GM23338 (cell line): ENCODE data around the gene FCGBP.
"Not testable (repeated sequence)": the region's sequence is repeated elsewhere in the genome, so short reads cannot be mapped to it uniquely, and the experiment has no call there.

Experiments
- CREB1 ChIP-seq: fragments of 250-450 bp; sonication (Bioruptor Pico); IDR thresholded peaks from 2 replicates; pipeline ENCODE4 v1.5.0; 2020; ENCODE audit warnings: low read depth, mild to moderate bottlenecking, moderate library complexity
- CTCF ChIP-seq, 2 experiments: fragments of 200-600 bp in 1 of 2; sonication (generic) in 1 of 2; conservative IDR thresholded peaks; 2 replicates each; pipeline versions ENCODE4 v1.5.1 to v1.6.1; 2016 to 2017; ENCODE audit warnings: antibody characterized with exemption in 2 of 2, low read depth in 2 of 2, mild to moderate bottlenecking in 2 of 2, moderate library complexity in 1 of 2
- EZH2 ChIP-seq: fragments of 200-600 bp; sonication (generic); IDR thresholded peaks from one replicate; pipeline ENCODE4 v1.8.0; 2017; ENCODE audit warnings: antibody characterized with exemption, mild to moderate bottlenecking, low read depth; ENCODE audit not compliant: unreplicated experiment
- EZH2phosphoT487 ChIP-seq: fragments of 200-600 bp; sonication (generic); IDR thresholded peaks from one replicate; pipeline ENCODE4 v1.8.1; 2018; ENCODE audit warnings: antibody characterized with exemption; ENCODE audit not compliant: unreplicated experiment
- JUNB ChIP-seq: IDR thresholded peaks from one replicate; pipeline ENCODE4 v1.6.1; 2016; ENCODE audit warnings: antibody characterized with exemption; ENCODE audit not compliant: unreplicated experiment
- POLR2AphosphoS5 ChIP-seq: IDR thresholded peaks from 2 replicates; pipeline ENCODE4 v1.6.1; 2016; ENCODE audit warnings: antibody characterized with exemption, low read depth
- REST ChIP-seq: IDR thresholded peaks from one replicate; pipeline ENCODE4 v1.6.1; 2018; ENCODE audit warnings: antibody characterized with exemption; ENCODE audit not compliant: unreplicated experiment

- TF ChIP-seq JUNB; CTCF (conservative IDR thresholded peaks at IDR 0.05; ENCODE audit: low read depth in 2 of 2); REST; POLR2AphosphoS5; EZH2; EZH2phosphoT487; CREB1 (CRISPR knock-in tag): not testable (repeated sequence)
Observed at GRCh38 chr19:39959407-39959806, 25.0 kb upstream of the FCGBP start.
